ENCODE measurements around the gene PTPN20.

The PTPN20 gene

GRCh38 chr10:47049056-47049851 lies 138.0 kb downstream of the PTPN20 start:
- DNase-seq (ENCODE audit: low read depth): no peak

GRCh38 chr10:47049906-47050305 lies 138.7 kb downstream of the PTPN20 start:
- DNase-seq (ENCODE audit: low read depth): no peak

- DNase-seq (ENCODE audit: low read depth): no peak
Measured at GRCh38 chr10:47050618-47051455, 139.6 kb downstream of the PTPN20 start.

- DNase-seq (ENCODE audit: low read depth): no peak
Measured at GRCh38 chr10:47051741-47052238, 140.6 kb downstream of the PTPN20 start.

Data from stimulated activated CD8-positive, alpha-beta memory T cell treated with anti-CD3 and anti-CD28 coated beads, Interleukin-15, amount 100 ng/mL, for 24 hours (primary cell).